Measurements from ENCODE around the gene GUK1. TPM values are rescaled to one million over a fixed set of nuclear protein-coding genes. Genes with fewer than 3 reads are reported as not detected.

GUK1 gene
- total RNA-seq, 1 donor from 2014 or later: 136 TPM

DNA sequence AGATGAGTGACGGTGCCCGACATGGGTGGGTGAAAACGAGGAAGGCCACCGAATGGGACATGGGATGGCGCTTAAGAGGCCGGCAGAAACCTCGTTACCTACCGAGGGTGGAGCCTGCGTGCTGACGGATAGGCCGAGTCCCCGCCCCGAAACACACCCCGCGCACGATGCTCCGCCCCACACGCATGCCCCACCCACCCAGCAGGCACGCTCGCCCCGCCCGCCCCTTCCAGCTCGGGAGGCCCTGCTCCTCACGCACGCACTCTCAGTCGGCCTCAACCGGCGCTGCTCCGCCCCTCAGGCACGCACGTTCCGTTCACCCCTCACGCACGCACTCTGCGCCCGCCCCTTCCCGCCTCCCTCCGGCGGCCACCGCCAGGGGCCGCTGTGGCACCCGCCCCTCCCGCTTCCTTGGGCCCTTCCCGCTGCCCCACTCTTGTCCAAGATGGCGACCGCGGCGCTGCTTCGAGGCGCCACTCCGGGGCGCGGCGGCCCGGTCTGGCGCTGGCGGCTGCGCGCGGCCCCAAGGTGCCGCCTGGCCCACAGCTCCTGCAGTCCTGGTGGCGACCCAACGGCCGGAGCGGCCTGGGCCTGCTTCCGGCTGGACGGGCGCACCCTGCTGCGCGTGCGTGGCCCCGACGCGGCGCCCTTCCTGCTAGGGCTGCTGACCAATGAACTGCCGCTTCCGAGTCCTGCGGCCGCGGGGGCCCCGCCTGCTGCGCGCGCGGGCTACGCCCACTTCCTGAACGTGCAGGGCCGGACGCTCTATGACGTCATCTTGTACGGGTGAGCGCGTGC lies 25.5 kb downstream of the GUK1 start, which contains the start of gene IBA57:
TSS of gene IBA57 (plus strand) at position 433 of the 798 bp plus-strand sequence. CDS start at position 446, 13 bp downstream.
- no peaks in the 10 kb centered on the region for H3K9me3 Mint-ChIP-seq
- DNase-seq (ENCODE audit: low spot score in 2 of 2, unreplicated experiment in 2 of 2): peak; percentile 99 to 100

GRCh38 chr1:228166170-228166936 lies 26.3 kb downstream of the GUK1 start:
- H3K4me1 Mint-ChIP-seq: peaks cover 18% of the 10 kb centered on the region
- no peaks in the 10 kb centered on the region for H3K9me3 Mint-ChIP-seq
- peak overlapping the region; percentile 90 for H3K27ac Mint-ChIP-seq
- no peaks in the 10 kb centered on the region for H3K27me3 Mint-ChIP-seq (ENCODE audit: low read depth)
- no peaks in the 10 kb centered on the region for H3K36me3 Mint-ChIP-seq
- H3K4me3 Mint-ChIP-seq: peak overlapping the region; percentile 72
- no peak for TF ChIP-seq CTCF (IDR thresholded peaks at IDR 0.05; ENCODE audit: unreplicated experiment)
- DNase-seq (ENCODE audit: low spot score in 2 of 2, unreplicated experiment in 2 of 2): peak; percentile 17 to 58

More for the DNA sequence above, 25.5 kb downstream of the GUK1 start, which contains the start of gene IBA57:
- peak within 1 kb of the TSS; percentile 78 for H3K4me3 Mint-ChIP-seq
- H3K4me1 Mint-ChIP-seq: peaks cover 18% of the 10 kb centered on the region
- H3K27ac Mint-ChIP-seq: peak within 1 kb of the TSS; percentile 97
- no peaks in the 10 kb centered on the region for H3K27me3 Mint-ChIP-seq (ENCODE audit: low read depth)
- H3K36me3 Mint-ChIP-seq: no peaks in the 10 kb centered on the region
- peak; percentile 95 for TF ChIP-seq CTCF (IDR thresholded peaks at IDR 0.05; ENCODE audit: unreplicated experiment)

- DNase-seq (ENCODE audit: low spot score in 2 of 2, unreplicated experiment in 2 of 2): no peak
- no peak for TF ChIP-seq CTCF (IDR thresholded peaks at IDR 0.05; ENCODE audit: unreplicated experiment)
- Mint-ChIP-seq H3K27me3 (ENCODE audit: low read depth) (no peaks in the 10 kb centered on the region), H3K4me3 (no peak overlapping the region), H3K9me3 (no peaks in the 10 kb centered on the region), H3K27ac (peak overlapping the region; percentile 58), H3K36me3 (no peaks in the 10 kb centered on the region), H3K4me1 (peaks cover 8% of the 10 kb centered on the region)
Measured at GRCh38 chr1:228168563-228169270, 28.6 kb downstream of the GUK1 start.

- Mint-ChIP-seq H3K4me1 (peaks cover 4% of the 10 kb centered on the region), H3K27me3 (ENCODE audit: low read depth) (no peaks in the 10 kb centered on the region), H3K4me3 (no peak overlapping the region)
Measured at GRCh38 chr1:228169345-228169744, 29.3 kb downstream of the GUK1 start.

More at GRCh38 chr1:228169345-228169744, 29.3 kb downstream of the GUK1 start:
- H3K36me3 Mint-ChIP-seq: no peaks in the 10 kb centered on the region
- no peak overlapping the region for H3K27ac Mint-ChIP-seq
- TF ChIP-seq CTCF (IDR thresholded peaks at IDR 0.05; ENCODE audit: unreplicated experiment): no peak
- DNase-seq (ENCODE audit: low spot score in 2 of 2, unreplicated experiment in 2 of 2): no peak
- no peaks in the 10 kb centered on the region for H3K9me3 Mint-ChIP-seq
